GM19467 (cell line): ENCODE data around the gene WDR59.
"Not testable (repeated sequence)": the region's sequence is repeated elsewhere in the genome, so short reads cannot be mapped to it uniquely, and the experiment has no call there.

Experiments
- ATAC-seq: cut with Tn5 transposase; IDR thresholded peaks from one replicate; pipeline ENCODE4 v1.9.1; 2021; ENCODE audit warnings: mild to moderate bottlenecking, moderate library complexity; ENCODE audit not compliant: unreplicated experiment

WDR59 gene

GRCh38 chr16:74868501-74868900, 116.4 kb downstream of the WDR59 start:
- ATAC-seq: no peak

- ATAC-seq: no peak
Observed at GRCh38 chr16:74868035-74868434, 116.9 kb downstream of the WDR59 start.

- no peak for ATAC-seq
Observed at GRCh38 chr16:74867281-74867849, 117.6 kb downstream of the WDR59 start.

GRCh38 chr16:74865922-74866598, 118.9 kb downstream of the WDR59 start:
- no peak for ATAC-seq

GRCh38 chr16:74862743-74863244, 122.1 kb downstream of the WDR59 start:
- ATAC-seq: no peak

- ATAC-seq: no peak
Observed at GRCh38 chr16:74852500-74852875, 132.4 kb downstream of the WDR59 start.

GRCh38 chr16:74850027-74850426, 134.9 kb downstream of the WDR59 start:
- no peak for ATAC-seq

GRCh38 chr16:74847202-74847601, 137.7 kb downstream of the WDR59 start:
- ATAC-seq: no peak

- no peak for ATAC-seq
Observed at GRCh38 chr16:74846714-74847113, 138.2 kb downstream of the WDR59 start.

- no peak for ATAC-seq
Observed at GRCh38 chr16:74844041-74844980, 140.6 kb downstream of the WDR59 start.

GRCh38 chr16:74843381-74844035, 141.4 kb downstream of the WDR59 start:
- ATAC-seq: not testable (repeated sequence)

- no peak for ATAC-seq
Observed at GRCh38 chr16:74842413-74842812, 142.5 kb downstream of the WDR59 start.

GRCh38 chr16:74841904-74842303, 143.0 kb downstream of the WDR59 start:
- ATAC-seq: no peak

- no peak for ATAC-seq
Observed at GRCh38 chr16:74841469-74841868, 143.5 kb downstream of the WDR59 start.

- ATAC-seq: no peak
Observed at GRCh38 chr16:74837056-74837455, 147.9 kb downstream of the WDR59 start.

- no peak for ATAC-seq
Observed at GRCh38 chr16:74836111-74836671, 148.7 kb downstream of the WDR59 start.

GRCh38 chr16:74832228-74832627, 152.7 kb downstream of the WDR59 start:
- no peak for ATAC-seq

GRCh38 chr16:74831467-74831866, 153.5 kb downstream of the WDR59 start:
- ATAC-seq: no peak

- ATAC-seq: no peak
Observed at GRCh38 chr16:74830648-74831047, 154.3 kb downstream of the WDR59 start.

GRCh38 chr16:74829637-74830036, 155.3 kb downstream of the WDR59 start:
- ATAC-seq: no peak

- no peak for ATAC-seq
Observed at GRCh38 chr16:74825941-74826340, 159.0 kb downstream of the WDR59 start.
